TTC549 (cell line): ENCODE data around the gene DGUOK.

Experiments used
- FAIRE-seq: peaks from 2 replicates; lab custom pipeline; 2012; peaks lifted over from hg19 to GRCh38; lab: Jason Lieb, UNC

Gene DGUOK

GRCh38 chr2:73999881-74000597 lies 73.4 kb downstream of the DGUOK start:
- no peak for FAIRE-seq

GRCh38 chr2:74000666-74001065 lies 74.0 kb downstream of the DGUOK start:
- FAIRE-seq, result no peak

- FAIRE-seq, result no peak
Observed at GRCh38 chr2:74001121-74001520, 74.4 kb downstream of the DGUOK start.

GRCh38 chr2:74001781-74002504 lies 75.3 kb downstream of the DGUOK start:
- no peak for FAIRE-seq

GRCh38 chr2:74002505-74003421 lies 76.1 kb downstream of the DGUOK start:
- no peak for FAIRE-seq

- no peak for FAIRE-seq
Observed at GRCh38 chr2:74003494-74004211, 77.0 kb downstream of the DGUOK start.

GRCh38 chr2:74004212-74005182 lies 77.8 kb downstream of the DGUOK start:
- FAIRE-seq, result no peak

- no peak for FAIRE-seq
Observed at GRCh38 chr2:74005786-74006185, 79.1 kb downstream of the DGUOK start.

GRCh38 chr2:74006459-74006858 lies 79.8 kb downstream of the DGUOK start:
- FAIRE-seq, result no peak

GRCh38 chr2:74007121-74007520 lies 80.4 kb downstream of the DGUOK start:
- no peak for FAIRE-seq

GRCh38 chr2:74007711-74008110 lies 81.0 kb downstream of the DGUOK start:
- no peak for FAIRE-seq
